HG02852 (cell line): ENCODE results near the gene CNN2.
"Not testable (repeated sequence)": the region's sequence is repeated elsewhere in the genome, so short reads cannot be mapped to it uniquely, and the experiment has no call there.

ENCODE experiments used
- ATAC-seq: cut with Tn5 transposase; IDR thresholded peaks from one replicate; pipeline ENCODE4 v1.9.1; 2021; ENCODE audit warnings: mild to moderate bottlenecking, moderate library complexity; ENCODE audit not compliant: unreplicated experiment

Gene CNN2

GRCh38 chr19:1010586-1011510 is 15.6 kb upstream of the CNN2 start:
- no peak for ATAC-seq

- ATAC-seq: no peak
Observed at GRCh38 chr19:1011831-1012333, 14.5 kb upstream of the CNN2 start.

GRCh38 chr19:1012334-1012733 is 14.1 kb upstream of the CNN2 start:
- ATAC-seq: no peak

GRCh38 chr19:1013218-1013617 is 13.2 kb upstream of the CNN2 start:
- ATAC-seq: no peak

GRCh38 chr19:1014161-1015060 is 12.0 kb upstream of the CNN2 start:
- ATAC-seq: no peak

GRCh38 chr19:1015061-1015781 is 11.2 kb upstream of the CNN2 start:
- no peak for ATAC-seq

GRCh38 chr19:1015782-1016646 is 10.4 kb upstream of the CNN2 start:
- no peak for ATAC-seq

GRCh38 chr19:1016647-1017114 is 9.7 kb upstream of the CNN2 start:
- no peak for ATAC-seq

GRCh38 chr19:1017115-1017905 is 9.1 kb upstream of the CNN2 start:
- no peak for ATAC-seq

- no peak for ATAC-seq
Observed at GRCh38 chr19:1017906-1018305, 8.5 kb upstream of the CNN2 start.

- ATAC-seq: no peak
Observed at GRCh38 chr19:1018393-1018792, 8.0 kb upstream of the CNN2 start.

GRCh38 chr19:1018932-1019615 is 7.3 kb upstream of the CNN2 start:
- ATAC-seq: no peak

GRCh38 chr19:1019616-1019961 is 6.8 kb upstream of the CNN2 start:
- ATAC-seq: no peak

- no peak for ATAC-seq
Observed at GRCh38 chr19:1019980-1020867, 6.2 kb upstream of the CNN2 start.

- peak; percentile 76 for ATAC-seq
Observed at GRCh38 chr19:1020868-1021425, 5.5 kb upstream of the CNN2 start, which contains the start of gene TMEM259. Gene TMEM259, minus strand, starts transcription at chr19:1021123. Its CDS starts 127 bp downstream, at chr19:1020996.

- not testable (repeated sequence) for ATAC-seq
Observed at GRCh38 chr19:1023883-1024188, 2.6 kb upstream of the CNN2 start.

GRCh38 chr19:1025080-1025479 is 1.3 kb upstream of the CNN2 start:
- ATAC-seq: not testable (repeated sequence)
